NCI-H446 treated with DMSO at 0.1 percent for 48 hours (cell line): ENCODE data around the gene TUBA3E.
"Not testable (repeated sequence)": the region's sequence is repeated elsewhere in the genome, so short reads cannot be mapped to it uniquely, and the experiment has no call there.

ENCODE experiments used
- DNase-seq: peaks from one replicate; lab custom pipeline; 2025; lab: John Stamatoyannopoulos, UW

The TUBA3E gene

GRCh38 chr2:130162486-130162885, 35.8 kb downstream of the TUBA3E start:
- DNase-seq: not testable (repeated sequence)

GRCh38 chr2:130160838-130161705, 37.2 kb downstream of the TUBA3E start:
- DNase-seq: not testable (repeated sequence)

GRCh38 chr2:130160131-130160530, 38.1 kb downstream of the TUBA3E start:
- DNase-seq: no peak

- not testable (repeated sequence) for DNase-seq
Observed at GRCh38 chr2:130159376-130159775, 38.9 kb downstream of the TUBA3E start.

- no peak for DNase-seq
Observed at GRCh38 chr2:130158631-130159030, 39.6 kb downstream of the TUBA3E start.

- not testable (repeated sequence) for DNase-seq
Observed at GRCh38 chr2:130157825-130158514, 40.3 kb downstream of the TUBA3E start.

- DNase-seq: not testable (repeated sequence)
Observed at GRCh38 chr2:130157354-130157753, 40.9 kb downstream of the TUBA3E start.

GRCh38 chr2:130156624-130157004, 41.6 kb downstream of the TUBA3E start:
- DNase-seq: no peak

GRCh38 chr2:130155956-130156623, 42.1 kb downstream of the TUBA3E start:
- DNase-seq: peak; percentile 6

GRCh38 chr2:130154773-130155765, 43.2 kb downstream of the TUBA3E start:
- no peak for DNase-seq

GRCh38 chr2:130154423-130154770, 43.8 kb downstream of the TUBA3E start:
- DNase-seq: not testable (repeated sequence)

GRCh38 chr2:130153721-130154422, 44.4 kb downstream of the TUBA3E start:
- DNase-seq: not testable (repeated sequence)

- DNase-seq: no peak
Observed at GRCh38 chr2:130152816-130153595, 45.2 kb downstream of the TUBA3E start.

GRCh38 chr2:130152136-130152815, 46.0 kb downstream of the TUBA3E start:
- DNase-seq: not testable (repeated sequence)

GRCh38 chr2:130151145-130151512, 47.1 kb downstream of the TUBA3E start:
- DNase-seq: not testable (repeated sequence)

GRCh38 chr2:130150181-130151144, 47.8 kb downstream of the TUBA3E start:
- no peak for DNase-seq

- DNase-seq: not testable (repeated sequence)
Observed at GRCh38 chr2:130148515-130148914, 49.7 kb downstream of the TUBA3E start.

GRCh38 chr2:130145006-130145414, 53.2 kb downstream of the TUBA3E start, which contains the start of gene CCDC74B:
Gene CCDC74B (minus strand): TSS chr2:130145112. CDS start chr2:130144996, 116 bp downstream.
- DNase-seq: not testable (repeated sequence)
